ENCODE results near the gene PSME3.
"Not testable (repeated sequence)": the region's sequence is repeated elsewhere in the genome, so short reads cannot be mapped to it uniquely, and the experiment has no call there.

DNA sequence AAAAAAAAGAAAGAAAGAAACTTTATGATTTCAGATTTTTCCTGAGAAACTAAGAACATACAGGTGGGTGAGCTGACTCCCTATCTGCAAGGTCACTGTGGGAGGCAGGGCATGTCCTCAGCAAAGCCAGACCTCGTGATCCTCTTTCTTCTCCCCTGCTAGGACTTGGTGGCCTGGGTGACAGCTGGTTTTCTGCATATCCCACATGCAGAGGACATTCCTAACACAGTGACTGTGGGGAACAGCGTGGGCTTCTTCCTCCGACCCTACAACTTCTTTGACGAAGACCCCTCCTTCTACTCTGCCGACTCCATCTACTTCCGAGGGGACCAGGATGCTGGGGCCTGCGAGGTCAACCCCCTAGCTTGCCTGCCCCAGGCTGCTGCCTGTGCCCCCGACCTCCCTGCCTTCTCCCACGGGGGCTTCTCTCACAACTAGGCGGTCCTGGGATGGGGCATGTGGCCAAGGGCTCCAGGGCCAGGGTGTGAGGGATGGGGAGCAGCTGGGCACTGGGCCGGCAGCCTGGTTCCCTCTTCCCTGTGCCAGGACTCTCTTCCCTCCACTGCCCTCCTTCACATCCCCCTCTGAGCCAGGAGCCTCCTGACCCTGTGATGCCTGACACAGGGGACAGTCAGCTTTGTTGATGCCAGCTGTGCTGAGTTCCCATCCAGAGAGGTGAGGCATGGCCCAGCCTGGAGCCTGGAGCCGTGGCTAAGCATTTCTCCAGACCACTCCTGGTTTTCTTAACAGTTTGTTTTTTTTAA is 40.9 kb downstream of the PSME3 start:
- not testable (repeated sequence) for TF ChIP-seq EZH2 (IDR thresholded peaks at IDR 0.05; ENCODE audit: insufficient read depth, poor library complexity, severe bottlenecking); EZH2phosphoT487 (IDR thresholded peaks at IDR 0.05; ENCODE audit: insufficient read depth, low read depth)

Data from GM23248 (cell line).